SK-N-SH treated with all-trans-retinoic acid at 6 μM for 48 hours (cell line): ENCODE measurements around the gene NFE2L1.

Experiments used
- ATAC-seq: fragments of 200-7000 bp; cut with Tn5 transposase; 3 replicates; pipeline ENCODE4 v1.9.1; 2020; ENCODE audit warnings: mild to moderate bottlenecking, moderate library complexity
- ARNTL ChIP-seq: fragments of 450-650 bp; formaldehyde crosslinking; IDR thresholded peaks from 2 replicates; pipeline ENCODE4 v1.5.0; 2020; ENCODE audit warnings: low read depth, mild to moderate bottlenecking, moderate library complexity, borderline replicate concordance
- BACH2 ChIP-seq: fragments of 250-450 bp; sonication (Bioruptor Pico); IDR thresholded peaks from 2 replicates; pipeline ENCODE4 v1.9.0; 2021; ENCODE audit warnings: mild to moderate bottlenecking, borderline replicate concordance
- CSDC2 ChIP-seq: fragments of 250-450 bp; sonication (Bioruptor Pico); IDR thresholded peaks from 2 replicates; pipeline ENCODE4 v1.5.0; 2020; ENCODE audit warnings: mild to moderate bottlenecking, moderate library complexity
- CSRNP3 ChIP-seq: fragments of 250-450 bp; sonication (Bioruptor Pico); IDR thresholded peaks from 2 replicates; pipeline ENCODE4 v1.5.1; 2021; ENCODE audit warnings: mild to moderate bottlenecking, moderate library complexity
- ESRRG ChIP-seq: fragments of 250-450 bp; sonication (Bioruptor Pico); IDR thresholded peaks from 2 replicates; pipeline ENCODE4 v1.6.1; 2021; ENCODE audit warnings: mild to moderate bottlenecking
- GLIS3 ChIP-seq: fragments of 250-450 bp; sonication (Bioruptor Pico); IDR thresholded peaks from 2 replicates; pipeline ENCODE4 v1.5.0; 2020; ENCODE audit warnings: mild to moderate bottlenecking, moderate library complexity
- ISL1 ChIP-seq: fragments of 250-450 bp; sonication (Bioruptor Pico); IDR thresholded peaks from 2 replicates; pipeline ENCODE4 v2.1.2; 2022; ENCODE audit warnings: mild to moderate bottlenecking, moderate library complexity
- OSR1 ChIP-seq: fragments of 250-450 bp; sonication (Bioruptor Pico); IDR thresholded peaks from 2 replicates; pipeline ENCODE4 v1.8.0; 2022; ENCODE audit warnings: moderate library complexity, mild to moderate bottlenecking, inconsistent platforms
- PATZ1 ChIP-seq: fragments of 250-450 bp; sonication (Bioruptor Pico); IDR thresholded peaks from 2 replicates; pipeline ENCODE4 v1.8.0; 2020; ENCODE audit warnings: mild to moderate bottlenecking, moderate library complexity, borderline replicate concordance
- POU6F1 ChIP-seq: fragments of 250-450 bp; sonication (Bioruptor Pico); IDR thresholded peaks from 2 replicates; pipeline ENCODE4 v1.8.0; 2021; ENCODE audit warnings: low read depth, mild to moderate bottlenecking, moderate library complexity, borderline replicate concordance
- PPARA ChIP-seq: fragments of 250-450 bp; sonication (Bioruptor Pico); IDR thresholded peaks from 2 replicates; pipeline ENCODE4 v1.5.0; 2020; ENCODE audit warnings: mild to moderate bottlenecking, borderline replicate concordance
- RARB ChIP-seq: fragments of 250-450 bp; sonication (Bioruptor Pico); IDR thresholded peaks from 2 replicates; pipeline ENCODE4 v1.8.0; 2021; ENCODE audit warnings: mild to moderate bottlenecking, moderate library complexity
- SNAI2 ChIP-seq: fragments of 250-450 bp; sonication (Bioruptor Pico); IDR thresholded peaks from 2 replicates; pipeline ENCODE4 v1.5.0; 2020; ENCODE audit warnings: mild to moderate bottlenecking, moderate library complexity
- TCF4 ChIP-seq: fragments of 250-450 bp; sonication (Bioruptor Pico); IDR thresholded peaks from 2 replicates; pipeline ENCODE4 v1.8.0; 2021; ENCODE audit warnings: mild to moderate bottlenecking, moderate library complexity, borderline replicate concordance
- TOX ChIP-seq: fragments of 250-450 bp; sonication (Bioruptor Pico); IDR thresholded peaks from 2 replicates; pipeline ENCODE4 v1.8.0; 2021; ENCODE audit warnings: mild to moderate bottlenecking, moderate library complexity, borderline replicate concordance
- TSHZ2 ChIP-seq: fragments of 250-450 bp; sonication (Bioruptor Pico); IDR thresholded peaks from 2 replicates; pipeline ENCODE4 v1.5.0; 2020; ENCODE audit warnings: mild to moderate bottlenecking, moderate library complexity
- ZC3H10 ChIP-seq: fragments of 250-450 bp; sonication (Bioruptor Pico); IDR thresholded peaks from 2 replicates; pipeline ENCODE4 v1.5.1; 2021; ENCODE audit warnings: mild to moderate bottlenecking, moderate library complexity
- ZFP3 ChIP-seq: fragments of 250-450 bp; sonication (Bioruptor Pico); IDR thresholded peaks from 2 replicates; pipeline ENCODE4 v1.5.0; 2020; ENCODE audit warnings: mild to moderate bottlenecking, moderate library complexity
- ZFP30 ChIP-seq: fragments of 450-650 bp; formaldehyde crosslinking; IDR thresholded peaks from 2 replicates; pipeline ENCODE4 v1.5.0; 2022; ENCODE audit warnings: mild to moderate bottlenecking, moderate library complexity
- ZNF565 ChIP-seq: fragments of 450-650 bp; formaldehyde crosslinking; conservative IDR thresholded peaks from 2 replicates; pipeline ENCODE4 v1.5.0; 2020; ENCODE audit warnings: low read depth, mild to moderate bottlenecking, moderate library complexity
- ZNF70 ChIP-seq: fragments of 450-650 bp; formaldehyde crosslinking; IDR thresholded peaks from 2 replicates; pipeline ENCODE4 v1.5.0; 2020; ENCODE audit warnings: mild to moderate bottlenecking, moderate library complexity
- ZNF8 ChIP-seq: fragments of 450-650 bp; formaldehyde crosslinking; IDR thresholded peaks from 2 replicates; pipeline ENCODE4 v1.5.0; 2020; ENCODE audit warnings: mild to moderate bottlenecking, moderate library complexity

The NFE2L1 gene

GRCh38 chr17:48095611-48096010, 47.5 kb downstream of the NFE2L1 start:
- TF ChIP-seq TOX (CRISPR knock-in tag) (no peak), ZNF565 (CRISPR knock-in tag) (no peak), CSDC2 (CRISPR knock-in tag) (no peak), TCF4 (CRISPR knock-in tag) (no peak), ZFP30 (CRISPR knock-in tag) (no peak), OSR1 (no peak), PPARA (CRISPR knock-in tag) (no peak), ZNF8 (no peak), CSRNP3 (no peak), RARB (CRISPR knock-in tag) (no peak), ARNTL (no peak), GLIS3 (CRISPR knock-in tag) (no peak), ZFP3 (CRISPR knock-in tag) (no peak), POU6F1 (CRISPR knock-in tag) (no peak), ISL1 (CRISPR knock-in tag) (no peak), BACH2 (no peak), TSHZ2 (CRISPR knock-in tag) (no peak), ESRRG (CRISPR knock-in tag) (no peak)
- no peak for ATAC-seq

- no peak for ATAC-seq
- TF ChIP-seq PATZ1 (CRISPR knock-in tag) = no peak
- no peak for TF ChIP-seq OSR1
- no peak for TF ChIP-seq CSDC2 (CRISPR knock-in tag)
- no peak for TF ChIP-seq ESRRG (CRISPR knock-in tag)
- TF ChIP-seq BACH2 = no peak
- TF ChIP-seq POU6F1 (CRISPR knock-in tag) = no peak
- no peak for TF ChIP-seq SNAI2 (CRISPR knock-in tag)
- TF ChIP-seq ZC3H10 (CRISPR knock-in tag) = no peak
- no peak for TF ChIP-seq ARNTL
- no peak for TF ChIP-seq RARB (CRISPR knock-in tag)
- no peak for TF ChIP-seq PPARA (CRISPR knock-in tag)
- no peak for TF ChIP-seq TSHZ2 (CRISPR knock-in tag)
- TF ChIP-seq TCF4 (CRISPR knock-in tag) = no peak
- no peak for TF ChIP-seq ZNF70
- no peak for TF ChIP-seq ZFP30 (CRISPR knock-in tag)
Measured at GRCh38 chr17:48100160-48100559, 52.0 kb downstream of the NFE2L1 start.
